Measurements from ENCODE around the gene DBX2.
"Not testable (repeated sequence)": the region's sequence is repeated elsewhere in the genome, so short reads cannot be mapped to it uniquely, and the experiment has no call there.

DBX2 gene

GRCh38 chr12:45050751-45051571, at the start of gene DBX2:
Gene DBX2, minus strand, starts transcription at chr12:45051099. Its CDS starts 172 bp downstream, at chr12:45050927.
- FAIRE-seq = no peak

GRCh38 chr12:45098766-45099165, 47.9 kb upstream of the DBX2 start:
- no peak for FAIRE-seq

GRCh38 chr12:45095417-45095816, 44.5 kb upstream of the DBX2 start:
- not testable (repeated sequence) for FAIRE-seq

GRCh38 chr12:45093051-45093450, 42.2 kb upstream of the DBX2 start:
- no peak for FAIRE-seq

- no peak for FAIRE-seq
Observed at GRCh38 chr12:45089411-45090075, 38.6 kb upstream of the DBX2 start.

GRCh38 chr12:45088608-45089007, 37.7 kb upstream of the DBX2 start:
- FAIRE-seq = no peak

- FAIRE-seq = not testable (repeated sequence)
Observed at GRCh38 chr12:45084248-45084647, 33.3 kb upstream of the DBX2 start.

- FAIRE-seq = no peak
Observed at GRCh38 chr12:45077251-45077650, 26.4 kb upstream of the DBX2 start.

- FAIRE-seq = no peak
Observed at GRCh38 chr12:45076417-45077026, 25.6 kb upstream of the DBX2 start.

GRCh38 chr12:45075587-45076282, 24.8 kb upstream of the DBX2 start:
- no peak for FAIRE-seq

- FAIRE-seq = no peak
Observed at GRCh38 chr12:45065125-45065626, 14.3 kb upstream of the DBX2 start.

- FAIRE-seq = no peak
Observed at GRCh38 chr12:45060976-45061375, 10.1 kb upstream of the DBX2 start.

GRCh38 chr12:45051572-45052125, 750 bp upstream of the DBX2 start:
- no peak for FAIRE-seq

GRCh38 chr12:45049912-45050750, 768 bp downstream of the DBX2 start:
- FAIRE-seq = no peak

- no peak for FAIRE-seq
Observed at GRCh38 chr12:45042599-45042998, 8.3 kb downstream of the DBX2 start.

- FAIRE-seq = peak; percentile 62
Observed at GRCh38 chr12:45040977-45041376, 9.9 kb downstream of the DBX2 start.

- no peak for FAIRE-seq
Observed at GRCh38 chr12:45039757-45040156, 11.1 kb downstream of the DBX2 start.

- no peak for FAIRE-seq
Observed at GRCh38 chr12:45034861-45035265, 16.0 kb downstream of the DBX2 start.

GRCh38 chr12:45017916-45018315, 33.0 kb downstream of the DBX2 start:
- FAIRE-seq = no peak

- FAIRE-seq = no peak
Observed at GRCh38 chr12:45014396-45014795, 36.5 kb downstream of the DBX2 start.

GRCh38 chr12:45012749-45013148, 38.1 kb downstream of the DBX2 start:
- FAIRE-seq = no peak

- no peak for FAIRE-seq
Observed at GRCh38 chr12:45010059-45010458, 40.8 kb downstream of the DBX2 start.

Data from TTC549 (cell line).